GM19240 (cell line): ENCODE results near the gene MDFI.

Experiments
- DNase-seq: peaks from one replicate; pipeline ENCODE4 v3.0.0; 2011; ENCODE audit warnings: low spot score; ENCODE audit not compliant: insufficient read length

Gene MDFI

DNA sequence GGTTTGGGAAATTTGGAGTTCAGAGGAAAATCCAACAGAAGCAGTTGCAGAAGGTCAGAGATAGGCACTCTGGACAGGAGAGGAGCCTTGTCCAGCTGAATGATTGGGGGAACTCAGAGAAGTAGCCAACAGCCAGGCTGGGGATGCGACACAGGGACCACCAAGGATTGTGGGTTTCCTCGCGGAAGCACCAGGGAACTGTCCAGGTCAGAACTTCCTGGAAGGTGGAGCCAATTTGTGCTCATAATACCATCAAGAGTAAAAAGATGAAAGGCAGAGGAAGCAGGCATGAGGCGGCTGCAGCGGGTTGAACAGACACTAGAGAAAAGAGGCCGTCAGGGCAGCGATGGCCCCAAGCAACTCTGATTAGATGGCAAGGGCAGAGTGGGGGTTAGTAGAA lies 33.7 kb downstream of the MDFI start:
- no peak for DNase-seq

DNA sequence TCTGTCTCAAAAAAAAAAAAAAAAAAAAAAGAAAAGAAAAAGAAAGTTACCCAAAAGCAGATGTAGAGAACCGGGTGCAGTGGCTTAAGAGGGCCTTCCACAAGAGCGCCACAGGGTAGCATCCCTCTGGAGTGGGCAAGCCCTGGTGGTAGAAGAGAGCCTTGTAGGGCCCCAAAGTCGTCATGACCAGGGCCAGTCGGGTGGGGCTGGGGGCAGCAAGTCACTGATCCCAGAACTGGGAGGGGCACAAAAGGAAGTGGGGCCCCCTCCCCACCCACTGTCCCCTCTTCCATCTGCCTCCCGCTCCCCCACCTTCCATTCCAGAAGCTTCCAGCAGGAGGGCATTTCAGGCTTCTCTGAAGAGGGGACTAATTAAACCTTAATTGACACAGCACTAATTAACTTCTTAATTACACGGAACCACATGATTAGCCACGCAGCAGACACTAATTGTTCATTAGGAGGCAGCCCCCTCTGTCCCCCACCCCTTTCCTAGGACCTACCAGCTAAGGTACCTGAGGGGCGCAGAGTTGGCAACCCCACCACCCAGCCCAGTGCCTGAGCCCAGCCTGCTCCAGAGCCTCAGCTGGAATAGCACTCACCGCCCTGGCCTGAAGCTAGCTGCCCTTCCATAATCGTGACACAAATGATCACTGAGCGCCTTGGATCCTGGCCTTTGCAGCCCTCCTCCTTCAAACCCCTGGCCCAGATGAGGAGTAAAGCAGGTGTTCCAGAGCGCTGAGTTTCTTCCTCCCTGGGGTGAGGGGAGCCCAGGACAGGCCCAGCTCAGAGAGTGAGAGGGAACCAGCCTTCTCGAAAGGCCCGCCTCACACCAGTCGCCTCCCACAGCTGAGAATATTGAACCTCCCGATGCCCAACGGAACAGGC lies 34.8 kb downstream of the MDFI start:
- no peak for DNase-seq

DNA sequence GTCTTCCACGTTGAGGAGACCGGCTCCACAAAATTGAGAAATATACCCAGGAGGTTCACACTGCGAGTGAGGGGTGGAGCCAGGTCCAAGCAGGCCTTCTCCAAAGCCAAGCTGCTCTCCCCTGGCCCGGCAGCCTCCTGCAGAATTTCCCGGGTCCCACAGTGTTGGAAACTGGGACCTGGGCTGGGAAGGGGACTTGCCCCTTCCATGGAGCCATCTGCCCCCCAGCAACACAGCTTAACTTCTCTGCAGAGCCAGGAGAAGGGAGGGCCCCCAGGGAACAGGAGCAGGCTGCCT lies 35.4 kb downstream of the MDFI start:
- DNase-seq = no peak

DNA sequence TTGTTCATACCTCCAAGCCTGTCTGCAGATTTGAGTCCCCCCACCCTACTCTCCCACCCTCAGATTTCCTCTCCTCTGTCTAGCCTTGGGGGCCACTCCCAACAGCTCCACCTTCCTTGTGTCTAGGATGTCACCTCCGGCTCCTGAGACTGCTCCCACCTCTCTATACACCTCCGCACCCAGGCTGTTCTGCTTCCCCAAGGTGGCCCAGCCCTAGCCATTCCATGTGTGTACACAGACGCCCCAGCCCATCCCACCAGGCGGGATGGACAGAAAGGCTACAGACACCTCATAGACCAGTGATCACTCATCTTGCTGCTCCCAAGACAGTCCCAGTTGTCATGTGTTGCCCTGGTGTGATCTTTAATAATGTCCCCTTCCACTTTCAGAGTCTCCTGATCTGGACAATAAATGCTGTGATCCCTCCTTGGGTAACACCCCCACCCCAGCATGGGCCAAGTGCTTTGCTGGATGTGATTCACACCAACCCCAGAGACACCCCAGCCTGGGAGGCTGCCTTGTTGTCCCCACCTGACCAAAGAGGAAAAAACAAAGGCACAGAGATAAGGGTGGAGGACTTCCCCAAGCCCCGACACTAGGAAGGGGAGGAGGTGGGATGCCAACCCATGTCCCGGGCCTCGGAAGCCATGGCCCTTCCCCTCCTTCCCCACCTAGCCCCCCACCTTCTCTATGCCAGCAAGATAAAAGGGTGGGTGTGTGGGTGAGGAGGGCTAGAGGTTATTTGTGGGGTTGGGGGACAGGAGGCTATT lies 36.1 kb downstream of the MDFI start:
- DNase-seq = no peak

DNA sequence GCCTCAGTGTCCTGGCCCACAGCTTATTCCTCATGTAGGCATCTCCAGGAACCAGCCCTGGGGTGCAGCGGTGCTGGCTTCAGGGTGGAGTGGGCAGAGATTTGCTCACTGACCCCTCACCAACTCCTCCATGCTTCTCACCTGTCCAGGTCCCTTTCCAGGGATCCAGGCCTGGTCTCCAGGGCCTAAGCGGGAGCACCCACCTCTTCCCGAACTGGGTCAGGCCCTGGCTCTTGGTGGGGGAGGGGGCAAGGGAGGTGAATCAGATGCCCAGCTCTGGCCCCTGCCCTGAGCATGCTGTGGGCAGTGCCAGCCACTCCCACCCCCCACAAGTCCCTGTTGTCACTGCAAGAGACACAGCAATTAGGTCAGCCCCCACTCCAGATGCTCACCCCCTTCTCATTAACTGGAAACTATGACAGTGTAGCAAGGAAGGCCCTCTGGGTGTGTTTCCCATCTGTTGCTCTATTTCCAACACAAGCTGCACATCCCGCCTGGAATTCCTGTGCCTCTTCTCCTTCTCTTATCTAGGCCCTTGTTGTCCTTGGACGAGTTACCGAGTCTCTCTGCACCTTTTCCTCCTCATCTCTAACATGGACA lies 37.0 kb downstream of the MDFI start:
- no peak for DNase-seq

DNA sequence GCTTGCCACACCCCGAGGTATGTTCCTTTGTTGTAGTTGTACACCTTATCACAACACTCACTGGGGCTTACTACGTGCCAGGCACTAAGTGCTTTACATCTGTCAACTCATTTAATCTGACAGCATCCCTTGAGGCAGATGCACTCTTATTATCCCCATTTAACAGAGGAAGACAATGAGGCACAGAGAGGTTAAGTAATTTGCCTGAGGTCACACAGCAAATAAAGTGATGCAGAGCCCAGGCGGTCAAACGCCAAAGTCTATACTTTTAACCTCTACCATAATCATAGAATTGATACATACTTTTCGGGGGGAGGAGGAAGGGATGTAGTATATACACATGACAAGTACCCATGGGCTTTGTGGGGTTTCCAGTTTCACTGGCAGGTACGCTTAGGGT lies 37.7 kb downstream of the MDFI start:
- DNase-seq = no peak

DNA sequence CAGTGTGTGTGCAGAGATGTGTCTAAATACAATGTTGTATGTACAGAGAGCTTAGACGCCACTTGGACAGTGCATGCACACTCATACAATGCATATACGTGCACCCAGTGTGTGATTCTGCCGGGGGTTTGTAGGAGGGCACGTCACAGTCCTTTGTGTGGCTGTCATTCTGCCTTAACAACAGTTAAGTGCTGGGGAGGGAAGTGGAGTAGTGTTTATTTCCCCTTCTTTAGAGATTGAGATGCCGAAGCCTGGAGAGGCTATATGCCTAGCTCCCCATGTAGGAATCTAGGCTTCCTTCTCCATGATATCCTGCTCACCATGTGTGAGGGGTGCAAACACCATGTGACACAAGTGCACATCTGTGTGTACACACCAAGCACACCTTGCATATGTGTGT lies 38.2 kb downstream of the MDFI start:
- DNase-seq = no peak

DNA sequence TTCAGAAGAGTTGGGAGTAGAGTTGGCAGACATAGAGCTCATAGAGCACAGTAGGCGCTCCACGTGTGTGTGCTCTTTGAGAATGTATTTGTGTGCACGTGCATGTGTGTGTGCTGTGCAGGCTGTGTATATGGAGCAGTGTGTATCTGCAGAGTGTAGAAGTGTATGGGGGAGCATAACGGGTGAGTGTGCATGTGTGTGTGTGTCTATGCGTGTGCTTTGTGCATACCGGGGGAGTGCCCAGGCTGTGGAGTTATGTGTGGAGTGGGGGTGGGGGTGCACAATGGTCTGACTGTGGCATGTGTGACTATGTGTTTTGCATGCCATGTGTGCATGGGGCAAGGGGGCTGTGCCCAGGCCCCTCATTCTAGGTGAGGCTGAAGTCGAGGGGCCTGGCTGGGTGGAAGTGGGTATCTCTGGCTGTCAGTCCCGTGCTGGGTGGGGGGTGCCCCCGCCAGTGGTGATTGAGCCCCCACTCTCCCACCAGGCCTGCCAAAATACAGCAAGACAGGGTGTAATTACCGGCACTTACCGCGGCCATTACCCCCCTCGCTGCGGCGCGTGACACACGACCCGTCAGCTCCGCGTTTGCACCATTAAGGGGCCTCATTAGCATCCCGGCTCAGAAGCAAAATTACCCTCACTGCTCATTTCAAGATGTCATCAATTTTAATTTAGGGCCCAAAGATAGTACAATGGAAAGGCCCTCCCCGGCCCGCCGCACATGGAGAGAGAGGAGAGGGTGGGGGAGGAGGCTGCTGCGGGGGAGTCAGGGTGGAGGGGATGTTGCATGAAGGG lies 39.1 kb downstream of the MDFI start:
- DNase-seq = no peak

DNA sequence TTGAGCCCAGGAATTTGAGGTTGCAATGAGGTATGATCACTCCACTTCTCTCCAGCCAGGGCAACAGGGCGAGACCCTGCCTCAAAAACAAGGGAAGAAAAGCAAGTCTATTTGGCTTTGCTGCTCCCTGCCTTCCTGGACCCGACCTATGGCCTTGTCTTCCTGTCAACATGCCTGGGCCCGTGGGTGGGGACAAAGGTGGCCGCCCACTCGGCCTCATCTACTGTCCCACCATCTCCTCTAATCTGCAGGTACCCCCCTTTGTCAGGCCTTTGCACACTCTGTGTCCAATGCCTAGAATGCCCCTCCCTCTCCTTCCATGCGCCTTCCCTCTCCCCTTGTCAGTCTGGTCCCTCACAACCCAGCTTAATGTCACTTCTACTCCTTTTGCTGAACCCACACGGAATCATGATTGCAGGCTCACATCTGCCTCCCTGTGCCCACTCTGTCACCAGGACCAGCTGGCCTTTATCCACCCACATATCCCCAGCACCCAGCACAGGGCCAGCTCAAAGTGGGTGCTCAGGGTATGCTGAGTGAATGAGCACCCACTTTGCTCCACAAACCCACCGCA lies 40.3 kb downstream of the MDFI start:
- no peak for DNase-seq

DNA sequence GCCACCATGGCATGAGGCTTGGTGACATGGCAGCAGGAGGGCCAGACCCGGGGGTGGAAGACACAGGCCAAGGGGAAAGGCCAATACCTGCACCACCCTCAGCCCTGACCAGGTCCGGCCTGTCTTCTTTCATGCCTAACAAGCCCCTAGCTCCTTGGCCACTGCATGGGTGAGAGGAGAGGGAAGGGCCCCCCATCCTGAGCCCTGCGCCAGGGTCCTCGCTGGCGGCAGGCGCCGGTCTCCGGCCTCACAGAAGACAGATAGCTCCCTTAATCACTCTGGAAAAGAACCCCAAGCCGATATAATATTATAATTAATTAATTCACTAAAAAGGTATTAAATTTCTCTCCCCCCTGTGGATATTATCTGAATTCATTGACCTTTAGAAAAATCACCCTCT lies 41.4 kb downstream of the MDFI start:
- DNase-seq = no peak

DNA sequence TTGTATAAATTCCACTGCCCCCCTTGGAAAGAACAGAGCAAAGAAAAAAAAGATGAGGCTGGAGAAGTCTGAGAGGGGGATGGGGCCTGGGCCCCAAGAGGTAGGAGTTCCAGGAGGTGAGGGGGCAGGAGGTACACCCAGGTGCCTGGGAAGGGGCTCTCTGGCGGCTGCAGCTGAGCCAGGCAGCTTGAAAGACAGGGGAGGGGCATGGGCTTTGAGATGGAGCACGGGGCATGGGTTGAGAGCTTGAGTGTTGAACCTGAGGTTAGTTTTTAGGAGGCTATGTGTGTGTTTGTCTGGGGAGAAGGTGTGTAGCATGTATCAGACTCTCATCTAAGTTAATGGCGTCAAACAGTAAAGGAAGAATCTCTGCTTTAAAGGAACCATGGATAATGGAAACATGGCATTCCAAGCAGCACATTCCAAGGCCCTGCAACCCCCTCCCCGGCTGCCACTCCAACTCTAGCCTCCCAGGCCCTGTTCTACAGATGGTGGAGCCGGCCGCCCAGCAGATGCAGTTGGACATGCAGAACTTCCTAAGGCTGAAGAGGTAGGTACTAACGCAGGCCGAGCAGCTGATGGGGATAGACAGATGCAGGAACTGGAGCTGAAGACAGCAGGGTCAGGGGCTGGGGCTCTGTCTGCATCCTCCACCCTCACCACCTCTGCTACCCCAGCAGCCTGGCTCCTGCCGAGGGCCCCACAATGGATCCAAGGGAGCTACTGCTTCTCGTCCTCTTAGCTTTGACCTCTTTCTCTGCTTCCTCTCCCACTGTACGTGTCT lies 42.1 kb downstream of the MDFI start:
- DNase-seq = no peak

DNA sequence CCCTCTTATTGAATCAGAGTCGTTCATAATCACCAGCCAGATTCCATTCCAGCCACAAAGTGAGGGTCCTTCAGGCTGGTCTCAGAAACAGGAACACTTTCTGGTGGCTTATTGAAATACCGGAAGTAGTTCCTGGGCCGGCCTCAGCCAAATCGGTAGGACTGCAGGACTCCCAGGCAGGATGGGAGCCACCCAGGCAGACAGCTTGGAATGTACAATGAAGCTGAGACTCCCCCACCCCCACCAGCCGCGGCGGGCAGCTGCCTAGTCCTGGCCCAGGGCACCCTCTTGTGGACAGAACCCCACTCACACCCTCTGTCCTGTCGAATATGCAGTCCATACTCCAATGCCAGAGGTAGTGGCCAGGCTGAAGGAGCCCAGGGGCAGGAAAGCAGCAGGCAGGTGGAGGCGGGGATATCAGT lies 43.8 kb downstream of the MDFI start:
- DNase-seq = peak; percentile 83

DNA sequence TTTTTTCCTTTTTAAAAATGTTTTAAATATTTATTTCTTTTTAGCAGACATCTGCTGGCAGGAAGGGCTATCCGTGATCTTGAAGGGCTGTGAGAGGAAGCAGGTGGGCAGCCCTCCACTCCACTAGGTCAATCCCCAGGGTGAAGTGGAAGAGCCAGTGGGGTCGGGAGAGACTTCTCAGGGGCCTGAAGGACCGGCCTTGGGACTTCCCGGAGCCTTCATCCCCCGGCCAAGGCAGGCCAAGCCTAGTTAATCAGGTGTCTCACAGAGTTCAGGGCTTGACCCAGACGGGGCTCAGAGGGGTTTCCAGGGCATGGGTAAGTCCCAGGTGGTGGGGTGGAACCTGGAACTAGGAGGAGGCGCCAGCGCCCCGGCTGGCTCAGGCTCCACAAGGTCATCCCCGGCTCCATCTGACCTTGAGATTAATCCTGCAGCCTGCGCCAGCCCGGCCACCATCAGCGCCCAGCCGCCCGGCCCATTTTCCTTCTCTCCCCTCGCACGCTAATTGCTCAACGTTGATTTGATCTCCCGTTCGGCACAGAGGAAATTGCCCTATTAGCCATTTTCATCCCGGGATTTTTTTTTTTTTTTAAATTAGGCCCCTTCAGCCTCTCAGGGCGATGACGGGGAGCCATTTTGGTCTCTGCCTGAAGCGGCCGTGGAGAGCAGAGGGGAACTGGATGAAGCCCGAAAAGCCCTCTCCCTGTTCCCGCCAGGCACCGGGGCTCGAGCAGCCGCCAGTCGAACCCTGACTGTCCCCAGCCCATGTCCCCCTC lies 44.4 kb downstream of the MDFI start:
- no peak for DNase-seq

DNA sequence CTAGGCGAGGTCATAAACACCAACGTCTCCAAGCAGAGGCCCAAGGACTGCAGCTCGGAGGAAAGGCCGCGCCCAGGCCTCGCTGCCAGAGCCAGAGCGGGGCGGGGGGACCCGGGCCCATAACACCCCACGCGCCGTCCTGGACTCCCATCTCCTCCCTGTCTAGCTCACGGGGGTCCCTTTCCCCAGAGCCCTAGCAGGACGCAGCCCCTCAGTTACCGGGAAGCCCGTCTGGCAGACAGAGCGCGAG lies 44.9 kb downstream of the MDFI start:
- no peak for DNase-seq

DNA sequence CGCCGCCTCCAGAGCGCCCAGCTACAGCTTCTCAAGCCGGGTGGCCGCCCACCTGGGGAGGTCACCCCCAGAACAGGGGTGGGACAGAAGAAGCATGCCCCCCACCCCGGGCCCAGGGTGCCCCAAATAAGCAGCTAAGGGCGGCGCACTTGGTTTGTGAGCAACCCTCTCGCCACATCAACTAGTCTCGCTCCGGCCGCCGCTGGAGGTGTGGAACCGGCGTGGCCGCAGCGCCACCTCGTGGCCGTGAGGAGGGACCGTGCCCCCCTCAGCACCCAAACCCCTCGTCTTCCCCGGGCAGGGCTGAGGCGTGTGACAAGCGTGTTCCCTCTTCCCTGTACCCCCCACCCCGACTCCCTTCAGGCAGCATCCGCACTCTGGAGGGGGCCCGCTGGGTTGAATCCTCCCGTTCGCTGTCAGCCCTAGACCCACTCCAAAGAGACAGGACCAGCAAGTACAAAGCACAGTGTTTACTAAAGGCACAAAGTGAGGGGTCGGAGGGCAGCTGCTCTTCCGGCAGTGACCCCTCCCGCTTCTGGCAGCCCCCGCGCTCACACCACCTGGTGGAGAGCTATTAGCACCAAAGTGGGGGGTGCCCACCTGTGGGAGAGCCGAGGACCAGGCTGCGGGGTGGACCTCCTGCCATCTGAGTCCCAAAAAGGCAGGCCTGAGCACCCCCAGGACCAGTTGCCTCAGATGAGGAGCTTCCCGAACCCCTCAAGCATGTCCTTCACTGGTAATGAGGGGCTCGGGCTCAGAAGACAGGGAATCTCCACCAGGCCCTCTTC lies 45.4 kb downstream of the MDFI start:
- peak; percentile 81 for DNase-seq

DNA sequence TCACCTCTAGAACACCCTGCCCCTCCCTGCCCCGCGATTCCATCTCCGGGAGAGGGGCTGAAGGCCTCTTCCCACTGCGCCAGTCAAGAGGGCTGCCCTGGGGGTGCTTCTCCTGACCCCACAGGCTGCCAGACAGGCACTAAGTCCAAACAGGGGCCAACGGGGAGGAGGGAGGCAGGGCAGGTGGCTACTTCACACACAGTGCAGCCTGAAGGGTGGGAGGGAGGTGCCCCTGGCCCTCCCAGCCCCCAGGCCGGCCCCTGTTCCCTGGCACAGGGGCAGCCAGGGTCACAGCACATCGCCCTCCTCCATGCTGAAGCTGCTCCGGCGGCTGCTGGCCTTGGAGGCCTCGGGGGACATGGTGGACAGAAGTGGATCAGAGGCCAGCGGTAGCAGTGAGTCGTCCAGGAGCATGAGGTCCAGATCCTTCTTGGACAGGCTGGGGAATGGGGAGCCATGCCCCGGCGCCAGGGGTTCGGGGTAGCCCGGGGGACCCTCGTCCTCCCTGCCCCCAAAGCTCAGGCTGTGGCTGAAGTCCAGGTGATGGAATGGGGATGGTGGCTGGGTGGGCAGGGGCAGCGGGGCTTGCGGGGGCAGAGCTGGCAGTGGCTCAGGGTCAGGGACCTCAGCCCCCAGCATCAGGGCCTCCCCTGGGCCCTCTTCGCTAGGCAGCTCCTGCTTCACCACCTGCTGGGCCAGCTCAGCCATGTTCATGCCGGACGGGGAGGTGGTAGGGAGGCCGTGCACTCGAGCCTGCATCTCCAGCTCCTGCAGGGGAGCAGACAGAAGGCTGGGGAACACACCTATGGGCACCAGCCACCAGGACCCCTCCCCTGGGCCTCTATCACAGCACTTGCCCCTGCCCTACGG lies 46.3 kb downstream of the MDFI start:
- DNase-seq = no peak

DNA sequence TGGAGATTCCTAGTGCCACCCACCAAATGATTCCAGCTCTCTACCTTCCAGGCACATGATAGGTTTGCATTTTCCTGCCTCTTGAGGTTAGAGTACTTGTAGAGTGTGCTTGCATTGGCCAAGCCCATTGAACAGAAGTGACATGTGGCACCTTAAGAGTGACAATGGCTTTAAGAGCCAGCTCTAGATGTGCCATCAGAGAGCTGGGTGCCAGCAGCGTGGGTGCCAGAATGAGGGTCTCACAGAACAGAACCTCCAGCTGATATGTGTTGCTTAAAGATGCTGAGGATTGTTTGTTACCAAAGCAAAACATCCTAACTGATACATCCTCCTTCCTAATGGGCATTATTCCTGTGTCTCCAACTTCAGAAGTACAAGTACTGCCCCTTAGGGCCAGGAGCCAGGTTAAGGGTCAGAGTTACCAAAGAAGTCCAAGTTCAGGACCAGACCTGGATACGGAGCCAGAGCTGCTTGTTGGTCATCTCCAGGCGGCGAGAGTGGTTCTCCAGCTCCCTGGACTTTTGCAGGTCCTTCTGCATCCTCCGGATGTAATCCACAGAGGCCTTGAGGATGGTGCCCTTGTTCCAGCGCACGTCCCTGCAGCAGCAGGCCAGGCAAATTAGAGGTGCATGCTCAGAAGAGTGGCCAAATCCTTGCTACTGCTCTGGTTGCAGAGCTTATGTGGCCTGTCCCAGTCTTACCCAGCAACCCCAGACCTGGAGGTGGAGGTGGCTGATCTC lies 47.5 kb downstream of the MDFI start:
- no peak for DNase-seq
